ENCODE data around the gene ATL1.
A peak's percentile ranks its signal among the peaks of the same experiment; 100 is the strongest.
"Not testable (repeated sequence)": the region's sequence is repeated elsewhere in the genome, so short reads cannot be mapped to it uniquely, and the experiment has no call there.

ATL1 gene

GRCh38 chr14:50602035-50602434, 42.1 kb downstream of the ATL1 start:
- no peak for DNase-seq (ENCODE audit: low spot score)

- no peak for DNase-seq (ENCODE audit: low spot score)
Measured at GRCh38 chr14:50603565-50603964, 43.6 kb downstream of the ATL1 start.

- no peak for DNase-seq (ENCODE audit: low spot score)
Measured at GRCh38 chr14:50605766-50606165, 45.8 kb downstream of the ATL1 start.

GRCh38 chr14:50606468-50606867, 46.5 kb downstream of the ATL1 start:
- DNase-seq (ENCODE audit: low spot score): no peak

GRCh38 chr14:50607181-50607580, 47.2 kb downstream of the ATL1 start:
- no peak for DNase-seq (ENCODE audit: low spot score)

GRCh38 chr14:50607761-50608160, 47.8 kb downstream of the ATL1 start:
- no peak for DNase-seq (ENCODE audit: low spot score)

- no peak for DNase-seq (ENCODE audit: low spot score)
Measured at GRCh38 chr14:50608302-50608851, 48.4 kb downstream of the ATL1 start.

- DNase-seq (ENCODE audit: low spot score): no peak
Measured at GRCh38 chr14:50610465-50610864, 50.5 kb downstream of the ATL1 start.

GRCh38 chr14:50612806-50613205, 52.9 kb downstream of the ATL1 start:
- no peak for DNase-seq (ENCODE audit: low spot score)

- no peak for DNase-seq (ENCODE audit: low spot score)
Measured at GRCh38 chr14:50615056-50615455, 55.1 kb downstream of the ATL1 start.

- no peak for DNase-seq (ENCODE audit: low spot score)
Measured at GRCh38 chr14:50615552-50615951, 55.6 kb downstream of the ATL1 start.

GRCh38 chr14:50616275-50616674, 56.3 kb downstream of the ATL1 start:
- no peak for DNase-seq (ENCODE audit: low spot score)

- peak; percentile 23 for DNase-seq (ENCODE audit: low spot score)
Measured at GRCh38 chr14:50619569-50620141, 59.7 kb downstream of the ATL1 start.

- no peak for DNase-seq (ENCODE audit: low spot score)
Measured at GRCh38 chr14:50620341-50620740, 60.4 kb downstream of the ATL1 start.

- no peak for DNase-seq (ENCODE audit: low spot score)
Measured at GRCh38 chr14:50622978-50623377, 63.0 kb downstream of the ATL1 start.

GRCh38 chr14:50624447-50624846, 64.5 kb downstream of the ATL1 start:
- DNase-seq (ENCODE audit: low spot score): no peak

- not testable (repeated sequence) for DNase-seq (ENCODE audit: low spot score)
Measured at GRCh38 chr14:50624947-50625346, 65.0 kb downstream of the ATL1 start.

- no peak for DNase-seq (ENCODE audit: low spot score)
Measured at GRCh38 chr14:50631408-50631821, 71.5 kb downstream of the ATL1 start.

GRCh38 chr14:50633954-50634353, 74.0 kb downstream of the ATL1 start:
- no peak for DNase-seq (ENCODE audit: low spot score)

- no peak for DNase-seq (ENCODE audit: low spot score)
Measured at GRCh38 chr14:50635141-50635540, 75.2 kb downstream of the ATL1 start.

GRCh38 chr14:50647282-50647681, 87.3 kb downstream of the ATL1 start:
- no peak for DNase-seq (ENCODE audit: low spot score)

GRCh38 chr14:50647753-50648152, 87.8 kb downstream of the ATL1 start:
- no peak for DNase-seq (ENCODE audit: low spot score)

- no peak for DNase-seq (ENCODE audit: low spot score)
Measured at GRCh38 chr14:50649691-50650090, 89.7 kb downstream of the ATL1 start.

GRCh38 chr14:50656776-50657175, 96.8 kb downstream of the ATL1 start:
- no peak for DNase-seq (ENCODE audit: low spot score)
